Osteoblast (primary cell): ENCODE data around the gene ARFGAP2. TPM values are rescaled to one million over a fixed set of nuclear protein-coding genes. Genes with fewer than 3 reads are reported as not detected.

Source experiments
- DNase-seq: peaks from one replicate; pipeline ENCODE4 v3.0.0; 2011; ENCODE audit warnings: low spot score, mixed read lengths; ENCODE audit not compliant: insufficient read length; ENCODE audit errors: missing footprints
- H2AFZ ChIP-seq: 2 replicates; pipeline ENCODE4 v1.6.0; 2011; ENCODE audit warnings: mild to moderate bottlenecking, low read length
- H3K27ac ChIP-seq: 2 replicates; pipeline ENCODE4 v1.5.1; 2011; ENCODE audit warnings: mild to moderate bottlenecking, low read depth, low read length, moderate library complexity
- H3K27me3 ChIP-seq: 2 replicates; pipeline ENCODE4 v1.6.0; 2012; ENCODE audit warnings: mild to moderate bottlenecking, control low read depth, inconsistent platforms, low read length, moderate library complexity; ENCODE audit not compliant: insufficient read depth
- H3K36me3 ChIP-seq: 2 replicates; pipeline ENCODE4 v1.5.1; 2011; ENCODE audit warnings: mild to moderate bottlenecking, low read length, control low read depth, moderate library complexity; ENCODE audit not compliant: insufficient read depth
- H3K4me1 ChIP-seq: 2 replicates; pipeline ENCODE4 v1.5.1; 2011; ENCODE audit warnings: mild to moderate bottlenecking, low read length, control low read depth, moderate library complexity; ENCODE audit not compliant: insufficient read depth
- H3K4me2 ChIP-seq: 2 replicates; pipeline ENCODE4 v1.6.0; 2011; ENCODE audit warnings: mild to moderate bottlenecking, low read length; ENCODE audit not compliant: insufficient read depth
- H3K4me3 ChIP-seq: fragments of 200-600 bp; sonication (generic); 3 replicates; pipeline ENCODE4 v1.5.1; 2012; ENCODE audit warnings: mild to moderate bottlenecking, low read length, inconsistent platforms; ENCODE audit not compliant: insufficient read depth
- H3K79me2 ChIP-seq: 2 replicates; pipeline ENCODE4 v1.6.0; 2012; ENCODE audit warnings: mild to moderate bottlenecking, low read length, control low read depth, inconsistent platforms; ENCODE audit not compliant: insufficient read depth
- H3K9me3 ChIP-seq: 2 replicates; pipeline ENCODE4 v1.5.1; 2011; ENCODE audit warnings: low read depth, low read length, control low read depth
- H4K20me1 ChIP-seq: 2 replicates; pipeline ENCODE4 v1.6.0; 2012; ENCODE audit warnings: mild to moderate bottlenecking, low read length, control low read depth; ENCODE audit not compliant: insufficient read depth
- total RNA-seq: library from RNA; depleted of rRNA; stranded (reverse); fragments of >200 nt; gene quantifications from 2 replicates; pipeline ENCODE4 v1.2.3, GENCODE V29; 2012
- TF ChIP-seq, protein P1 (sequence below): IDR thresholded peaks from 2 replicates; pipeline ENCODE4 v1.5.1; 2011; ENCODE audit warnings: mild to moderate bottlenecking, low read depth, low read length, moderate library complexity; ENCODE audit errors: extremely low read depth

Gene ARFGAP2
- total RNA-seq, 1 donor, result 139 TPM

DNA sequence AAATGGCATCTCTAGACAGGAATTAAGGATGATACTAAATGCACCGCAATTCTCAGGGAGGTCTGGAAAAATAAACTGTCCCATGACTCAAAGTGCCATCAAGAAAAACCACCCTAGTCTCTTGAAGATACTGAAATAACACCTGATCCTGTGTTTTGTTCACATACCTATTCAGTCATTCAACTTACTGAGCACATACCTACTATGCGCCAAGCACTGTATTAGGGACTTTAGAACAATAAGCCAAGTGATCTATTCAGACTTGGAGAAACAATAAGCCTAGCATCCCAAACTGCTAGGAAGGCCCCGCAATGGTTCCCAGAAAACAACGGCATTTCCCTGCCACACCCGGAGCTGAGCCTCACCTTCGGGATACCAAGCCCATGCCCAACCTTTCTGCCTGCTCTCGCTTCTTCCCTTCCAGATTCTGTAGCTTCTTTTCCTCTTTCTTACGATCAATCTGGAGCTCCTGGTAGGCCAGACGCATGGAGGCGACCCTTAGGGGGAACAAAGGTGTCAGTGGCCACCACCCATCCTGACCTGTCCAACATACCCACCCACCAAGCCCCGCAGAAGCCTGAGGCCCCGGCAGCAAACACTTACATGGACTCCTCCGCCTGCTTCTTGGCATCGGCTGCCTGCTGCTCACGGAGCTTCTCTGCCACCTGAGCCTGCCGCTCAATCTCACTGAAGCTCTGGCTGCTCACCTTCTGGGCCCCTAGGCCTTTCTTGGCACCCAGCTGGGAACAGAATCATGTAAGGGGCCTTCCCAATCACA, 5.4 kb downstream of the ARFGAP2 start:
- Histone ChIP-seq H3K27ac (no peak overlapping the region), H3K36me3 (peaks cover 82% of the 10 kb centered on the region), H2AFZ (no peak overlapping the region), H3K4me1 (peaks cover 9% of the 10 kb centered on the region), H3K27me3 (no peaks in the 10 kb centered on the region), H3K79me2 (peaks cover 76% of the 10 kb centered on the region), H3K4me3 (no peak overlapping the region), H4K20me1 (peaks cover 41% of the 10 kb centered on the region), H3K4me2 (no peak overlapping the region), H3K9me3 (no peaks in the 10 kb centered on the region)
- TF ChIP-seq, protein P1, sequence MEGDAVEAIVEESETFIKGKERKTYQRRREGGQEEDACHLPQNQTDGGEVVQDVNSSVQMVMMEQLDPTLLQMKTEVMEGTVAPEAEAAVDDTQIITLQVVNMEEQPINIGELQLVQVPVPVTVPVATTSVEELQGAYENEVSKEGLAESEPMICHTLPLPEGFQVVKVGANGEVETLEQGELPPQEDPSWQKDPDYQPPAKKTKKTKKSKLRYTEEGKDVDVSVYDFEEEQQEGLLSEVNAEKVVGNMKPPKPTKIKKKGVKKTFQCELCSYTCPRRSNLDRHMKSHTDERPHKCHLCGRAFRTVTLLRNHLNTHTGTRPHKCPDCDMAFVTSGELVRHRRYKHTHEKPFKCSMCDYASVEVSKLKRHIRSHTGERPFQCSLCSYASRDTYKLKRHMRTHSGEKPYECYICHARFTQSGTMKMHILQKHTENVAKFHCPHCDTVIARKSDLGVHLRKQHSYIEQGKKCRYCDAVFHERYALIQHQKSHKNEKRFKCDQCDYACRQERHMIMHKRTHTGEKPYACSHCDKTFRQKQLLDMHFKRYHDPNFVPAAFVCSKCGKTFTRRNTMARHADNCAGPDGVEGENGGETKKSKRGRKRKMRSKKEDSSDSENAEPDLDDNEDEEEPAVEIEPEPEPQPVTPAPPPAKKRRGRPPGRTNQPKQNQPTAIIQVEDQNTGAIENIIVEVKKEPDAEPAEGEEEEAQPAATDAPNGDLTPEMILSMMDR, result no peak
- peak; percentile 62 for DNase-seq

DNA sequence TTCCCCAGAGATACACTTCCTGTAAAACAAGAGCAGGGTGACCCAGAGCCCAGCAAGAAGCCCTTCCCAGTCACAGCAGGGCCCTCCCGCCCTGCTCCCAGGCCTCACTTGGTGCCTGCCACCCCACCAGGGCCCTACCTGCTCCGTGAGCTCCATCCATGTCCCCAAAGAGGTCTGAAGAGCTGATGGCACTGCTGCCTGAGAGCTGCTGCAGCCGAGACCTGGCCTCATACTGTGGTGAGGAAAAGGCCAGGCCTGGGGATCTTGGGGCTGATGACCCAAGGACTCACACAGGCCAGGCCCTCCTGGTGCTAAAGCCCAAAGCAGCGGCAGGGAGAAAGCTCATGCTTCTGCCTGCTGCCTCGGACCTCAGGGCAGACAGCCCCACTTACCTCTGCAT, 10.3 kb downstream of the ARFGAP2 start:
- Histone ChIP-seq H3K79me2 (peaks cover 29% of the 10 kb centered on the region), H3K27ac (no peak overlapping the region), H3K9me3 (no peaks in the 10 kb centered on the region), H4K20me1 (peaks cover 31% of the 10 kb centered on the region), H3K4me1 (peaks cover 7% of the 10 kb centered on the region), H3K4me2 (no peak overlapping the region), H2AFZ (no peak overlapping the region), H3K27me3 (no peaks in the 10 kb centered on the region), H3K36me3 (peaks cover 72% of the 10 kb centered on the region), H3K4me3 (no peak overlapping the region)
- TF ChIP-seq, protein P1, result no peak
- DNase-seq, result peak; percentile 17

DNA sequence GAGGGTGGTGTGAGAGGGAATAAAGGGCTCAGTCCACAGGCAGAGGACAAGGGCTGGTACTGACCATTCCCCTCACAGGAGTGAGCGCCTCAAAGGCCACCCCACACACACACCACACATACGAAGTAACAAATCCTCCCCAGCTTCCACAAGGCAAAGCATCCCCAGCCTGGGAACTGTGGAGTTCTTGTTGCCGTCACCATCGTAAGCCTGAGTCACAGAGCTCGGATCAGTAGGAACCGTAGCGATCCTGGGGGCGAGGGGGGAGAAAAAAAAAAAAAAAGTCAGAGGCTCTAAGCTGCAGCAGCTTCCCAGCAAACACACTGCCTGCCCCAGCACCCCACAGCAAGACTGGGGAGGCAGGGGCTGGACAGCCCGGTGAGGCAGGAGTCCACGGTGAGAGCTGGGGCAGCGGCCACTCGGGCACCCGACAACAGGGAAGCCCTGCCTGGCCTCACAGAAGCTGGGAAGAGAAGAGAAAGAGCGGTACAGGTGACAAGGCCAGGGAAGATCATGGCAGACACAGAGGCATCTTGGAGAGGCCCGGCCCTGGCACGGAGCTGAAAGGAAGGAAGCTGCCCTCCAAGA, 11.3 kb downstream of the ARFGAP2 start:
- peaks cover 66% of the 10 kb centered on the region for H3K36me3 ChIP-seq
- no peak for DNase-seq

DNA sequence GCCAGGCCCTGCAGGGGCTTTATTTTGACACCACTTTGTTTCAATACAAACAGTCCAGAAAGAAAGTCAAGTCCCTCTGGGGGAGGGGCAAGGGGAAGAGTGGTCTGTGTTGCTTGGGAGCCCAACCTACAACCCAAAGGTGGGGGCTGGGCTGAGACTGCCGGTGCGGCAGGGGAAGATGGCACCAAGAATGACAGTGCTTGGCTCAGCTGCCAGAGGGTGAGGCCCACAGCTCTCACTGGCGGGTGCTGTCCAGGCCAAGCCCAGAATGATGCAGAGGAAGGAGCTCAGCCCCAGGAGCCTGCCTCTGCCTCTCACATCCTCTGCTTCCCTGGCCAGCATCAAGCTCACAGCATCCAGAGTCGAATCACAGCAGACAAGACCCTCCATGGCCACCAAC, 12.4 kb downstream of the ARFGAP2 start:
- Histone ChIP-seq H3K27me3 (no peaks in the 10 kb centered on the region), H4K20me1 (peaks cover 33% of the 10 kb centered on the region), H3K9me3 (no peaks in the 10 kb centered on the region), H3K36me3 (peaks cover 61% of the 10 kb centered on the region), H3K4me3 (no peak overlapping the region), H2AFZ (no peak overlapping the region), H3K4me2 (no peak overlapping the region), H3K79me2 (peaks cover 14% of the 10 kb centered on the region), H3K27ac (no peak overlapping the region), H3K4me1 (peaks cover 7% of the 10 kb centered on the region)
- TF ChIP-seq, protein P1, result no peak
- no peak for DNase-seq

More for the DNA sequence above, 11.3 kb downstream of the ARFGAP2 start:
- H3K9me3 ChIP-seq, result no peaks in the 10 kb centered on the region
- no peak overlapping the region for H2AFZ ChIP-seq
- TF ChIP-seq, protein P1, result no peak
- H3K27ac ChIP-seq, result no peak overlapping the region
- H3K79me2 ChIP-seq, result peaks cover 21% of the 10 kb centered on the region
- no peak overlapping the region for H3K4me2 ChIP-seq
- H3K4me1 ChIP-seq, result peaks cover 7% of the 10 kb centered on the region
- no peaks in the 10 kb centered on the region for H3K27me3 ChIP-seq
- no peak overlapping the region for H3K4me3 ChIP-seq
- peaks cover 34% of the 10 kb centered on the region for H4K20me1 ChIP-seq
